Right lobe of liver (tissue), 4 donors: ENCODE results near the gene PSEN1.

Experiments used
- CTCF ChIP-seq, 4 donors: fragments of 200-600 bp in 3 of 4; fragments of 450-650 bp in 1 of 4; IDR thresholded peaks; one replicate each; pipeline versions ENCODE4 v1.5.1 to v1.8.0; 2016 to 2022; ENCODE audit warnings: antibody characterized with exemption in 4 of 4, mild to moderate bottlenecking in 2 of 4
- POLR2A ChIP-seq: fragments of 450-650 bp; IDR thresholded peaks from one replicate; pipeline ENCODE4 v1.6.1; 2017; ENCODE audit warnings: antibody characterized with exemption, mild to moderate bottlenecking
- donor health status: DM: no; HTN: no; CAD: no.
- donor health status: DM: no; HTN: no; CAD: no.
- donor health status: DM: no; HTN: yes; CAD: no.

- TF ChIP-seq CTCF (IDR thresholded peaks at IDR 0.05) (no peak), POLR2A (no peak)
Observed at GRCh38 chr14:73116079-73116665, 20.1 kb upstream of the PSEN1 start.
